ENCODE results near the gene FAM120C. TPM values are rescaled to one million over a fixed set of nuclear protein-coding genes. Genes with fewer than 3 reads are reported as not detected.

Gene FAM120C
- total RNA-seq, 1 experiment from 2014 or later = 6.1 TPM

Other genes with a start within 250 kb of the FAM120C start
- 28.0 TPM for gene PHF8, start 138.8 kb downstream of the FAM120C start, total RNA-seq (2021; ENCODE audit: unreplicated experiment)
- 0.05 TPM for gene WNK3, start 174.8 kb upstream of the FAM120C start, total RNA-seq (2021; ENCODE audit: unreplicated experiment)